ENCODE measurements around the gene CFAP92. TPM values are rescaled to one million over a fixed set of nuclear protein-coding genes. Genes with fewer than 3 reads are reported as not detected.

Gene CFAP92
- polyA plus RNA-seq, 4 donors = 1.1 to 2.0 (median 1.6) TPM

DNA sequence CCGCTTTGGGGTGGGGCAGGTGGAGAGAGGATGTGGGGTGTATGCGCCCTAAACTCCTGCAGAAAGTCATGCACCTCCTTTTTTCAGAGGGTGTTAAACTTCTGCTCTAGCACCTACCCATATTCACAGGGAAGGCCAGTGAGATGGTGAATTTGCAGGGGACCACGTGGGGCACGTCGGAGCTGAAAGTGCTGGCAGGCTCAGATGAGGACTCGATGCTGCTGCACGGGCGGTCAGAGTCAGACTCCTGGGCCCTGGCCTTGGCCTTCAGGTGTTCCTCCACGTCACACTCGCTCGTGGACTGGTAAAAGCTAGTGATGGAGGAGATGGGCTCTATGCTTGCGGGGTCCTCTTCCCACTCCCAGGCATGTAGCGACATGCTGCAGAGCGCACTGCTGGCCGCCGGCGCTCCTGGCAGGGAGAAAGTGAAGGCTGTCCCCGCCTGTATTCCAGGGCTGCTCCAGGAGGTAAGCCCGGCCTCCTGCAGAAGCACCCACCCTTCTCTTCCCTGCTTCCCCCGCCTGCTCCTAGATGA is 883 bp downstream of the CFAP92 start:
- no peak for DNase-seq (ENCODE audit: low read depth in 4 of 4, low spot score in 2 of 4)

DNA sequence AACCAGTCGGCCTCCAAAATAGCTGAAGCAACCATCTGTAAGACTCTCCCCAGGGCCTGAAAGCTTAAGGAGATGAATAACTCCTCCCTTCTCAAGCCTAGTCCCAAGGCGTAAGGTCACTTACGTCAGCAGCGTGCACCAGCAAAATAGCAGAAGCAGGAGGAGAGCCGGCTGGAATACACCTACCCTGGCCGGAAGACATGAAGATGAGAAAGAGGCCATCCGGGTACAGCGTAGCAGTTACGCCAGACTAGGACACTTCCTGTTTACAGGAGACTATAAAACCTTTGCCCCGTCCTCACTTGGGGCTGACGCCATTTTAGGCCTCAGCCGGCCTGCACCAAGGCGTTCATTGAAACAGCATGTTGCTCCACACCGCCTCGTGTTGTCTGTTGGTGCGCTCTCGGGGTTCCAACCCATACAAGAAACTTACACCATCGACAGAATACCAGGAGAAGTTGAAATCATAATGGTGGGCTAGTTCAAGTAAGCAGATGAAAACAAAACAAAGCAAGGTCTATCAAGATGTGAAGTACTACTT is 2.5 kb downstream of the CFAP92 start:
- no peak for DNase-seq (ENCODE audit: low read depth in 4 of 4, low spot score in 2 of 4)

DNA sequence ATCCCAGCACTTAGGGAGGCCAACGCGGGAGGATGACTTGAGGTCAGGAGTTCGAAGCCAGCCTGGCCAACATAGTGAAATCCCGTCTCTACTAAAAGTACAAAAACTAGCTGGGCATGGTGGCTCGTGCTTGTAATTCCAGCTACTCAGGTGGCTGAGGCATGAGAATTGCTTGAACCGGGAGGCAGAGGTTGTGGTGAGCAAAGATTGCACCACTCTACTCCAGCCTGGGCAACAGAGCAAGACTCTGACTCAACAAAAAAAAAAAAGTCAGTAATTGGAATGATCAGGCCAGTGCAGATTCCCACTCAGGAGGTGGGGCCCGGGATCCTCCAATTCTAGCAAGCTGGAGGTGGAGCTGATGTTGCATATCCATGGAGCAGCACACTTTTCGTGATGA is 5.6 kb downstream of the CFAP92 start:
- DNase-seq (ENCODE audit: low read depth in 4 of 4, low spot score in 2 of 4) = no peak

DNA sequence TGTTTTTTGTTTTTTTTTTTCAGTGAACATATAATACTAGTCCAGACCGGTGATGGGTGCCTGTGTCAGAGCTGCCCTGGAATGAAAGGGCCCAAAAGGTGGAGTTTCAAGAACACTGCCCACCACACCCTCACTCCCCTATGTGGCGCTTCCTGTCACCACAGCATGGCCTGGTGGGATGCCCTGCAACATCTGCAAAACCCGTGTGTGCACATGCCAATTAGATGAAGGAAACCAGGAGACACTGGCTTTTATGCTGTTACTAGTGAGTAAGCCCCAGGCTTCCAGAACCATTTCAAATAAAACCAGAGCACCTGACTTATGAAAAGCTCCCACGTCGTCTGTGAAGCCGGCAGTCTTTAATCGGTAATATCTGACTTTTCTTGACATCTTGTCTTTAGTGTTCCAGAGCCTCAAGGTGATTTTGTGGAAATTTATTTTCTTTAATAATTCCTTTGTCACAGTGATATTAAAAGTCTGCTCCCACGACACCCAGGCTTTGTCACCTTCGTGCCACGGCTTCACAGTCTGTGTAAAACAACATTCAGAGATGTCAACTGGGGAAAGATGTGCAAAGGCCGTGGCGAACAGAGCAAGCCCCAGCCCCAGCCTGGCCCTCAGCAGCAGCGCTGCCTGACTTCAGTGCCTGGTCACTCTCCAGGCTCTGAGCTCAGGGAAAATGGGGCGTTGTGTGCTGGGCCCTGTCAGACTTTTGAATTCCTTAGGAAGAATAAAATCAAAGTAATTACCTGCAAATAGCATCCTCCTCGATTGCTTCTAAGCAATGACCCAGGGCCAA is 6.4 kb downstream of the CFAP92 start:
- no peak for DNase-seq (ENCODE audit: low read depth in 4 of 4, low spot score in 2 of 4)

DNA sequence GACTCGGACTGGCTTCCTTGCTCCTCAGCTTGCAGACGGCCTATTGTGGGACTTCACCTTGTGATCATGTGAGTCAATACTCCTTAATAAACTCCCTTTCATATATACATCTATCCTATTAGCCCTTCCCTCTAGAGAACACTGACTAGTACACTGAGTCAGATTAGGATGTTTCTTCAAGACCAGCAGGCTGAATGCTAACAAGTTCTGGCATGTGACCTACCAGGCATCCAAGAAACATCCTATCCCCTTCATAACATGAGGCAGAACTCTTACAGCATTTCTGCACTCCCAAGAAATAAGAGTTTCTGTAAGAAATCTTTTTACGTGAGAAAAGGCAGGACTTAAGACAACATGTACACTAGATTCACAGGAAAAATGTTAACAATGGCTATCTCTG is 9.3 kb downstream of the CFAP92 start:
- no peak for DNase-seq (ENCODE audit: low read depth in 4 of 4, low spot score in 2 of 4)

DNA sequence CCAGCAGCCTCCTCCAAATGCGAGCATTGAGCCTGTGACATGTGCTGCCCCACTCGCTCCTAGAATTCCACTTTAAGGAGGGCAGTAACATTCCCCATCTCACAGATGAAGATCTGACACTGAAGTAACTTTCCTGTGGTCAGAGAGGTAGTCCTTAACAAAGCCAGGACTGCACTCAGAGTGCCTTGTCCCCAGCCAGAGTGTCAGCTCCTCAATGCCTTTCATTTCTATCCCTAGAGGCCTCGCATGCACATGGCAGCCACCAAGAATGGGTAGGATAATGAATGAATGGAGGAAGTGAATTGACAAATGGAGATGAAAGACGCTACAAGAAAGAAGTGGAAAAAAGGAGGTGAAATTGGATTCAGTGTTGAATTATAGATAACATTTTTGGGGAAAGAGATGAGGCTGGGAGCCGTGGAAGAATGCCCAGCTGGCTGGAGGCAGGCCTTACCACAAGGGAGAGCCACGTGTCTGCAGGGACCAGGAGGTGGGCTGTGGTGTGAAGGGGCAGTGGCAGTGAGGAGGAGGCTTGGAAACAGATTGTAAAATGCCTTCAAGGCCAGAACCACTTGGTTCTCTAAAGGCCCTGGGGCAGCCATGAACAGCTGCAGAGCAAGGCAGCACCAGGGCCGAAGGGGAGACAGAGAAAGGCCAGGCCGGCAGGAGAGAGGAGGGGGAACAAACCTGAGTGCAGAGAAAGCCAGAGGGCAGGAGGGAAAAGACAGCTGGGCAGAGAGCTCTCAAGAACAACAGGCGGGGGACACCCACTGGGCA is 10.4 kb downstream of the CFAP92 start:
- DNase-seq (ENCODE audit: low read depth in 4 of 4, low spot score in 2 of 4) = no peak

DNA sequence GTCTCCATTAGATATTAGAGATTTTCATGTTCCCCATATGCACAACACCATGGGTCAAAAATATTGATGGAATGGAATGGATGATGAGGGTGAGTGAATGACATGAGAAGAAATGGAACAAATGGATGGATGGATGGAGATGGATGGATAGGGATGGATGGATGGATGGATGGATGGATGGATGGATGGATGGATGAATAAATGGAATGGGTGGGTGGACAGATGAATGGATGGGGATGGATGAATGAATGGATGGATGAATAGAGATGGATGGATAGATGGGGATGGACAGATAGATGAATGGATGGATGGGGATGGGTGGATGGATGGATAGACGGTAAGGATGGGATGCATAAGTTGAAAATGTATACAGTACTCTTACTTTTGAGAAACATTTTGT is 18.6 kb downstream of the CFAP92 start:
- no peak for DNase-seq (ENCODE audit: low read depth in 4 of 4, low spot score in 2 of 4)

DNA sequence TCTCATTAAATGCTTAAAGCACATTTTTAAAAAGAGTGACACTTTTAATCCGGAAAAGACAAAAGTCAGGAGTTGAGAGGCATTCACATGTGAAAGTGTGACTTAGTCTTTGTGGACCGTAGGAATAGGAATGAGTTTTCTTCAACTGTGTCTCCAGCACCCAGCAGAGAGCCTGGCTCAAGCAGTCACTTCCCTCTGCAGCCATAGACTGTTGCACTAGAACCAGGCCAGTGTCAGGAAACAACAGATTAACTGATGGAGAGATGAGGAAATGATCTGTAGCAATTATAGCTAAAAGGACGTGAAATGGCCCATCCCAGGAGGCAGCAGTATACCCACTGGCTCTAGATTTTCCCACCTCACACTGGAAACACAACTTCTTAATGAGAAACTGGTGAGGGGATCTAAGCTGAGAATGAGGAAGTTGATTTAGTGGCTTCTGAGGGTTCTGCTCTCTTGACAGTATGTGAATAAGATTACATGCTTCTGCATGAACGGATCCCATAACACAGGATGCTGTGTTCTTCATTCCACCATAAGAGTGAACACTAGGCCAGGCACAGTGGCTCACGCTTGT is 19.8 kb downstream of the CFAP92 start:
- no peak for DNase-seq (ENCODE audit: low read depth in 4 of 4, low spot score in 2 of 4)

DNA sequence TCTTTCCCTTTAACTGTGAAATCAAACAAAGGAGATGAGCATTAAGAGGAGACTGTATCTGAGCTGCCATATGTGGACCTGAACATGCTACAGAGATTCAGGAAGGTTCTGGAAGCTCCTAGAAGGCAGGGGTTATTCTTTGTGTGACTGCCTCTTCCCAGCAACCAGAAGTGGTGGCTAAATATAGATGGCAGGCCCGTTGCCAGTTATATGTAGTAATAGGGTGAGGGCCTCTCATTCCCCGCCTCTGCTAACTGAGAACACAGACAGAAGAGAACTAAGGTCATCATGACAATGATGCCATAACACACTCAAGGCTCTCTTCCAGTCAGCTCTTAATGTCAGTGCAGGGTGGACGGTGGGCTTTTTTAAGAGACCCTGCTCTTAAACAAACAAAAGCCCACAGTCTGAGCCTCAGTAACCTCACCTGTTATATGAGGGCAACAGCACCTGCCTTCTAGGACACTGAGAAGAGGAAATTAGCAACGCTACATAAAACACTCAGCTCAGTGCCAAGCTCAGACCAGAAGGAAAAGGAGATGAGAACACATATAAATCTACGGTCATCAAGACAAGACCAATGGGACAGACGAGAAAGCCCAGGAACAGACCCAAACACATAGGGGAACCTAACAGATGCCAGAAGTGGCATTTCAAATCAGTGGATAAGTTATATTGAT is 22.3 kb downstream of the CFAP92 start:
- no peak for DNase-seq (ENCODE audit: low read depth in 4 of 4, low spot score in 2 of 4)

DNA sequence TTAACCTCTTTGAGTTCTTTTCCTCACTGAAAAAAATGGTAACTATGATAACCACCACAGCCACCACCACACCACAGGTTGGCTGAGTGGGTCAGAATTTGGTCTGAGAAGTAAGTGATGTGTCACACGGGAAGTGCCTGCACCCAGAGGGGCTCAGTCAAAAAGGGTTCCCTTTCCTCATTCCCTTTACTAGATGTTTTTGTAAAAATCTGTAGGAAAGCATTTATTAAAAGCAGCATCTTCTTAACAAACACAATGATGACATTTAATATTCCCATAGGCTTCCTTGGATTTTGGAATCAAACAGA is 23.2 kb downstream of the CFAP92 start:
- no peak for DNase-seq (ENCODE audit: low read depth in 4 of 4, low spot score in 2 of 4)

DNA sequence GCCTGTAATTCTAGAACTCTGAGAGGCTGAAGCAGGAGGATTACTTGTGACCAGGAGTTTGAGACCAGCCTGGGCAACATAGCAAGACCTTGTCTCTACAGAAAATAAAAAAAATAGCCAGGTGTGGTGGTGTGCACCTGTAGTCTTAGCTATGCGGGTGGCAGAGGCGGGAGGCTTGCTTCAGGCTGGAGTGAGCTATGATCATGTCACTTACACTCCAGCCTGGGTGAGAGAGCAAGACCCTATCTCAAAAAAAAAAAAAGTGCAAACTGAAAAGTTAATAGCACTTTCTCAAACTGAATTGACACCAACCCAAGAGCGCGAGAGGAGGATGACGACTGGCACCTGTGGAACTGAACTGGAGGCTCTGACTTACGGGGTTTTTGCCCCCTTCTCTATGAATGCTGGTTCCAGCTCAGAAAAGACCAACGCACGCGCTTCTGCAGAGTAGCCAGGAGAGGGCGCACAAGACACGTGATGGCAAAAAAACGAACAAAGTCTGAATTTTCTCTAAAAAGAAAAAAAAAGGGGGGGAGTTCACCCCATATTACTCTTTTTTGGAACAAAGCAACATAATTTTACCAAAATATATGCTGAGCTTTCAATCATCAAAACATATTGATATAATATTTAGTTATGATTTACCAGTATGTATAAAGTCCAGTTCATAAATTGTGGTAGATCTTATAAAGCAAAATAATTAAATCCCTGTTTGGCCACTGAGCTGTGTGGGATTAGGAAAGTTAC is 23.7 kb downstream of the CFAP92 start:
- no peak for DNase-seq (ENCODE audit: low read depth in 4 of 4, low spot score in 2 of 4)

DNA sequence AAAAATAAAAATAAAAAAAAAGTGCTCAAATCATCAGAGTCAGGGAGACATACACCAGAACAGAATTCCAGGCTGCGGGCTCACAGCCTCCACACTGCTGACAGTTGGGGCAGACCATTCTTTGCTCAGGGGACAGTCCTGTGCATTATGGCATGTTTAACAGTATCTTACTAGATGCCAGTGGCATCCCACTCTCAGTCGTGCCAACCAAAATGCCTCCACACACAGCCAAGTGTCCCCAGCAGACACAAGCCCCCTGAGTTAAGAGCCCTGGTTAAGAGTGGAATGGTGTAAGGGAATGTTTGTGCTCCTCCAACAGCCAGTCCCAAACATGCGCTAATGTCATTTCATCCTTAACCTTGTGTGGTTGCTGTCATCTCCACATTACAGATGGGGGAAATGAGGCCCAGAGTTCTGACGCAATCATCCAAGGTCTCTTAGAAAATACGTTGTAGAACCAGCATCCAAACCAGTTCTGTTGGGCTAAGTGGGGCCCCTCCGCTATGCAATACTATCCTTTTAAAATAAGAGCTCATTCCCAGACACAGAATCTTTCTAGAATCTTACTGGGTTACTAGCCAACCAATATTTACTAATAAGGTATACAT is 26.0 kb downstream of the CFAP92 start:
- no peak for DNase-seq (ENCODE audit: low read depth in 4 of 4, low spot score in 2 of 4)

DNA sequence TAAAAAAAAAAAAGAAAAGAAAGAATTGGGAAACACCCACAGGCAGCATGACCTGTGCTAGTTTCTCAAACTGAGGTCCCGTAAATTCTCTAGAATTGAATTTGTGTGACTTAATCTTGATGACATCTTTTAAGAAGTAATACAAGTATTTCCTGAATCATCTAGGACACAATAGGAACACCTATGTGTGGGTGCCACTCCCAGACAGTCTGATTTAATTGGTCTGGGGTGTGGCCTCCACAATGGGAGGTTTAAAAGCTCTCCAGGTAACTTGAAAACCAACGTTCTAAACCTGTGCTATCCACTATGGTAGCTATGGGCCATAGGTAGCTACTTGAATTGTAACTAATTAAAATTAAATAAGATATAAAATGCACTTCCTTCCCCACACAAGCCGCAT is 28.1 kb downstream of the CFAP92 start:
- DNase-seq (ENCODE audit: low read depth in 4 of 4, low spot score in 2 of 4) = no peak

DNA sequence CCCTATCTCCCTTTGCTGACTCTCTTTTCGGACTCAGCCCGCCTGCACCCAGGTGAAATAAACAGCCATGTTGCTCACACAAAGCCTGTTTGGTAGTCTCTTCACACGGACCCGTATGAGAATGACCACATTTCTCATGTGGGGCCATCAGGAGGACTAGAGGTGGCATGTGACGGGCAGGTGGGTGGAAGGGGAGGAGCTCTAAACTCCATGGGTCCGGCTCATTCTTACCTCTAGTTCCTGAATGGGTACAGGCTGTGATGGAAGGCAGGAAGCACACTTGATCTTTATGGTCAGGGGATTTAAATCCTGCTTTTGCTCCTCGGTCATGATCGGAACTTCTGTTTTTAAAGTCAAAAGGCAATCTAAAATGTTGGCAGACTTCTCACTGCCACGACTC is 28.6 kb downstream of the CFAP92 start:
- no peak for DNase-seq (ENCODE audit: low read depth in 4 of 4, low spot score in 2 of 4)

DNA sequence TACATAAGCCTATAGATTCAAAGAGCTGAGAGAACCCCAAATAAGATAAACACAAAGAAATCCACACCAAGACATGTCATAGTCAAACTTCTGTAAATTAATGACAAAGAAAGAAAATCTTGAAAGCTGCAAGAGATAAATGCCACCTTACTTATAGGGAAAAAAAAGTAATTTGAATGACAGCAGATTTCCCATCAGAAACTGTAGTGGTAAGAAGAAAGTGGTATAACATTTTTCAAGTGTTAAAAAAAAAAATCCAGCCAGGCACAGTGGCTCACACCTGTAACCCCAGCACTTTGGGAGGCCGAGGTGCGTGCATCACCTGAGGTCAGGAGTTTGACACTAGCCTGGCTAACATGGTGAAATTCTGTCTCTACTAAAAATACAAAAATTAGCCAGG is 37.4 kb downstream of the CFAP92 start:
- DNase-seq (ENCODE audit: low read depth in 4 of 4, low spot score in 2 of 4) = no peak

DNA sequence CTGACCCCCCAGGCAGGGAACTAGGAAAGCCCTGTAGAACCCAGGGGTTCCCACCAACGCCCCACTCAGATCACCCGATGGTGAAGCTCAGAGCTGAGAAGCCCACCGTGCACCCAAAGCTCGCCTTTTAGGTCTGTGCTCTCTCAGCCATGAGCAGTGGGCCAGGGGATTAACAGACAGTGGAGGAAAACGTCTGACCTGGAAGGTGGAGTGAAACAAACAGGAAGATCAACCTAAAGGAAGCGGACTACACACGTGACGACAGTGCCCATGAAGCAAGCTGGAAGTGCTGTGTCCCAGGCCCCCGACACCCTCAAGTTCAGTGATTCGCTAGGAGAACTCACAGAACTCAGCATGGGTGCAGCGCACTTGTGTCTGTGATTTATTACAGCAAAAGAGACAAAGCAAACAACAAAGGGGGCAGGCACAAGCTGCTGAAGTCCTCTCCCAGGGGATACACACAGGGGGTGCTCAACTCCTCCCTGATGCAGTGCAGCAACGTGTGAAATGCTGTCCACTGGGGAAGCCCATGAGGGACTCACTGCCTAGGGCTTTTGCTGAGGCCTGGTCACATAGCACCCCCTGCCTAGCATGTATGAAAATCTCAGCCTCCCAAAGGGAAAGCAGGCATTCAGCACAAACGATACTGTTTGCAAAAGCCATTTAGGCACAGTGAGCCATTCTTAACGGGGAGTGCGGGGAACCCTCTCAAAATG is 43.5 kb downstream of the CFAP92 start:
- no peak for DNase-seq (ENCODE audit: low read depth in 4 of 4, low spot score in 2 of 4)

DNA sequence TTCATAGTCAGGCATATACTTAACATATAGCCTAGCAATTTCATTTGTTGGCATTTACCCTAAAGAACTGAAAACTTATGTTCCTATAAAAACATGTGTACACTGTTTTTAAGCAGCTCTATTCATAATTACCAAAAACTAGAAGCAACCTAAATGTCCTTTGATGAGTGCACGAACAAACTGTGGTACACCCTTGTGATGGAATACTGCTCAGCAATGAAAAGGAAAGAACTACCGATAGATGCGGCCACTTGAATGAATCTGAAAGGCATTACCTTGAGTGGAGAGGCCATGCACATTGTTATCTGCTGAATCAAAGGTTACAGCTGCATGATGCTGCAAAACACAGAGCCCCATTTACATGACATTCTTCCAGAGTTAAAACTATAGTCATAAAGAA is 44.7 kb downstream of the CFAP92 start:
- no peak for DNase-seq (ENCODE audit: low read depth in 4 of 4, low spot score in 2 of 4)

DNA sequence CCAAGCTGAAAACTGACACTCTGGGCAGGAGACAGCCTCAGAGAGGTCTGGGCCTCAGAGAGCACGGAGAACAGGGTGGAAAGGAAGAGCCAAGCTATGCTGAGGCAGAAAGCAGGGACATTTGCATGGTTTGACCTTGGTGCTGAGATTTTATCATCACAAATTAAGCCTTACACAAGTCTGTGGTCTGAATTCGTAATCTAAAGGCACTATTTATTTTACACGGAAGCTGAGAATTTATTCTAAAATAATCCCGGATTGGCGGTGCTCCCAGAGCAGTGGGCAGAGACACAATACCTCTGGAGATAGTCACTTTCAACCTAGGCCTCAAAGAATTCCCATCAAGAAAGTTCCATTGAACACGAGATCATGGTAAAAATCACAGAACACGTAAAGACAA is 47.5 kb downstream of the CFAP92 start:
- no peak for DNase-seq (ENCODE audit: low read depth in 4 of 4, low spot score in 2 of 4)

DNA sequence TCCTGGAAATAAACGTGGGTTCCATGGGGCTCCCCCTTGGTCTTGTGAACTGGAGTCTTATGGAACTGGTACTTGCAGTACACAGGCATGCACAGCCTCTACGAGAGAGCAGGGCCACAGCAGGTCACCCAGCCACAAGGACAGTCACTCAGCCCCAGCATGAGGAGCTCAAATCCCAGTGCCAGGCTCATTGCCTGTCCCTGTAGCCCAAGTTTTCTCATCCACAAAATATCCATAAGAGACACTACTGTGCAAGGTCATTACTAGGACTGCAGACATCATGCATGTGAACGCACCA is 48.0 kb downstream of the CFAP92 start:
- no peak for DNase-seq (ENCODE audit: low read depth in 4 of 4, low spot score in 2 of 4)
